Colonic mucosa (tissue), 4 donors: ENCODE results near the gene SUSD5. TPM values are rescaled to one million over a fixed set of nuclear protein-coding genes. Genes with fewer than 3 reads are reported as not detected.

Experiments used
- DNase-seq: peaks from one replicate; pipeline ENCODE4 v3.0.0-alpha.2; 2020
- H3K27ac ChIP-seq: fragments of 200-600 bp; one replicate; pipeline ENCODE4 v1.8.0; 2021
- H3K27me3 ChIP-seq: fragments of 200-600 bp; one replicate; pipeline ENCODE4 v1.8.0; 2021
- H3K36me3 ChIP-seq: fragments of 200-600 bp; one replicate; pipeline ENCODE4 v1.8.0; 2021
- H3K4me1 ChIP-seq: fragments of 200-600 bp; one replicate; pipeline ENCODE4 v1.8.0; 2021; ENCODE audit warnings: mild to moderate bottlenecking
- H3K4me3 ChIP-seq: fragments of 200-600 bp; one replicate; pipeline ENCODE4 v1.8.0; 2021
- H3K9ac ChIP-seq, 2 donors: one replicate each; pipeline ENCODE4 v1.7.0; 2013; ENCODE audit warnings: control low read depth in 2 of 2, low read depth in 2 of 2, low read length in 2 of 2
- H3K9me3 ChIP-seq: fragments of 200-600 bp; one replicate; pipeline ENCODE4 v1.8.0; 2021
- intact Hi-C: fragments of 100-400 bp; cut with DNase I; formaldehyde crosslinking; loops from one replicate; pipeline ENCODE4 v1.14.1; 2022
- total RNA-seq, 2 donors: library from RNA; stranded (reverse); fragmentation: NEBNext Ultra II Directional in 1 of 2; extraction: Animal tissue kit (Norgen Biotek cat#: 25700) in 1 of 2; gene quantifications; one replicate each; pipeline ENCODE4 v1.2.1, GENCODE V29; 2021
- TF ChIP-seq, protein P1 (sequence below): fragments of 200-600 bp; IDR thresholded peaks from one replicate; pipeline ENCODE4 v1.8.0; 2022; ENCODE audit warnings: antibody characterized with exemption, mild to moderate bottlenecking
- donor health status: healthy.
- donor health status: DM: no; HTN: no; CAD: no.
- donor health status: DM: no; HTN: no; CAD: no.

The SUSD5 gene
- total RNA-seq, 2 donors from 2014 or later: 0.17 to 0.35 TPM

DNA sequence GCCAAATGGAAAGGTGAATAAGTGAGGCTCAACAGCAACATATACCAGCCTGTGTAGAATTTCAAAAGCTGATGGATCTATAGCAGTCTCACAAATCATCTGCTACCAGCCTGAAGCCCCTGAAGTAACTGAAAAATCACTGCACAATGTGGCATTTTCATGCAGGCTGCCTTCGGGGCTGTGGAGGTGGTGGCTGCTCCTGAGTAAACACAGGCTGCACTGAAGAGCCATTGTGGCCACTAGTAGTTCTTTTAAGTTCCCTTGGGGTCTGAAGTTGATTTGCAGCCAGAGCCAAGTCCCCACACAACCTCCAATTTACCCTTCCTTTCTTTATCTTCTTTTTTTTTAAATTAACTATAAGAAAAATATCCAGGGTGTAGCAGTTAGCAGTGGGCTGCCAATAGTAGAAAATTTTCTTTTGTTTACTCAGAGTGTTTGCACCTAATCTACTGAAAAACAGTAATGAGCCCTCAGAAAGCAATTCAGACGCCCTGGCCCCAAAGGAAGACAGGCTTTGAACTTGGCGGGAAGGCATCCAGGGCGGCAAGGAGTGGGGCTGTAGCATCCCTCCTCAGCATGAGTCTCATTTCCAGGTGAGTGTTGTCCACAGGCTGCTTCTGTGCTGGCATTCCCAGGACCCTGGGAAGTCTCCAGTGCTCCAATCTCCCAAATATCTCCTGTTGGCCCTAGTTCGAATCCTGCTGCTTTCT lies 13.3 kb upstream of the SUSD5 start:
- Histone ChIP-seq H3K4me1 (no peaks in the 10 kb centered on the region), H3K36me3 (no peaks in the 10 kb centered on the region), H3K9me3 (no peaks in the 10 kb centered on the region), H3K9ac (no peak overlapping the region), H3K4me3 (no peak overlapping the region), H3K27me3 (no peaks in the 10 kb centered on the region), H3K27ac (no peak overlapping the region)
- TF ChIP-seq, protein P1, sequence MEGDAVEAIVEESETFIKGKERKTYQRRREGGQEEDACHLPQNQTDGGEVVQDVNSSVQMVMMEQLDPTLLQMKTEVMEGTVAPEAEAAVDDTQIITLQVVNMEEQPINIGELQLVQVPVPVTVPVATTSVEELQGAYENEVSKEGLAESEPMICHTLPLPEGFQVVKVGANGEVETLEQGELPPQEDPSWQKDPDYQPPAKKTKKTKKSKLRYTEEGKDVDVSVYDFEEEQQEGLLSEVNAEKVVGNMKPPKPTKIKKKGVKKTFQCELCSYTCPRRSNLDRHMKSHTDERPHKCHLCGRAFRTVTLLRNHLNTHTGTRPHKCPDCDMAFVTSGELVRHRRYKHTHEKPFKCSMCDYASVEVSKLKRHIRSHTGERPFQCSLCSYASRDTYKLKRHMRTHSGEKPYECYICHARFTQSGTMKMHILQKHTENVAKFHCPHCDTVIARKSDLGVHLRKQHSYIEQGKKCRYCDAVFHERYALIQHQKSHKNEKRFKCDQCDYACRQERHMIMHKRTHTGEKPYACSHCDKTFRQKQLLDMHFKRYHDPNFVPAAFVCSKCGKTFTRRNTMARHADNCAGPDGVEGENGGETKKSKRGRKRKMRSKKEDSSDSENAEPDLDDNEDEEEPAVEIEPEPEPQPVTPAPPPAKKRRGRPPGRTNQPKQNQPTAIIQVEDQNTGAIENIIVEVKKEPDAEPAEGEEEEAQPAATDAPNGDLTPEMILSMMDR: no peak
- DNase-seq: no peak
- intact Hi-C loops: no loop called here

- TF ChIP-seq, protein P1: no peak
- no peak overlapping the region for H3K27ac ChIP-seq
- H3K9me3 ChIP-seq: no peaks in the 10 kb centered on the region
- no peak for DNase-seq
- H3K4me1 ChIP-seq: no peaks in the 10 kb centered on the region
- intact Hi-C loops: no loop called here
- H3K4me3 ChIP-seq: no peak overlapping the region
- H3K27me3 ChIP-seq: no peaks in the 10 kb centered on the region
- H3K36me3 ChIP-seq: no peaks in the 10 kb centered on the region
- no peak overlapping the region for H3K9ac ChIP-seq
These were observed 11.3 kb upstream of the SUSD5 start for GRCh38 chr3:33229947-33230346.

DNA sequence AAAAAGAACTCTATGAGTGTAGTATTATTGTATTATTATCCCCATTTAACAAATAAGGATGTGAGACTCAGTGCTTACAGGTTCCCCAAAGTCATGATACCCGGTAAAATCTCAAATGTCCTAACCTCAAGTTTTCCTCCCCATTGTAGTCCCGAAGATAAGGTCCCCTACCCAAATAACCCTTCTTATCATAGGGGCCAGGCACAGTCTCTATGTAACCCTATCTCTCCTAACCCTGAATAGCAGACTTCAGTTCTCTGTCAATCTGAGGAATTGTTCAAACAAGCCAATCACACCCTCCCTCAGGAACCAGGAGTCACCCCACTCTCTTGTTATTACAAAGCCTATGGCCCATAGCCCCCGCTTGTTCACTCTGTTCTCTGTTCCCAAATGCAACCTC lies 10.5 kb upstream of the SUSD5 start:
- TF ChIP-seq, protein P1: no peak
- intact Hi-C loops: no loop called here
- no peak for DNase-seq
- H3K4me1 ChIP-seq: no peaks in the 10 kb centered on the region
- H3K4me3 ChIP-seq: no peak overlapping the region
- H3K9me3 ChIP-seq: no peaks in the 10 kb centered on the region
- no peaks in the 10 kb centered on the region for H3K36me3 ChIP-seq
- H3K27ac ChIP-seq: no peak overlapping the region
- no peaks in the 10 kb centered on the region for H3K27me3 ChIP-seq
- H3K9ac ChIP-seq: no peak overlapping the region

GRCh38 chr3:33221241-33221640 lies 2.6 kb upstream of the SUSD5 start:
- intact Hi-C loops: no loop called here
- no peak overlapping the region for H3K4me3 ChIP-seq
- H3K9ac ChIP-seq: no peak overlapping the region
- TF ChIP-seq, protein P1: no peak
- no peak overlapping the region for H3K27ac ChIP-seq
- no peaks in the 10 kb centered on the region for H3K36me3 ChIP-seq
- peaks cover 24% of the 10 kb centered on the region for H3K27me3 ChIP-seq
- no peaks in the 10 kb centered on the region for H3K9me3 ChIP-seq
- H3K4me1 ChIP-seq: no peaks in the 10 kb centered on the region
- DNase-seq: no peak

DNA sequence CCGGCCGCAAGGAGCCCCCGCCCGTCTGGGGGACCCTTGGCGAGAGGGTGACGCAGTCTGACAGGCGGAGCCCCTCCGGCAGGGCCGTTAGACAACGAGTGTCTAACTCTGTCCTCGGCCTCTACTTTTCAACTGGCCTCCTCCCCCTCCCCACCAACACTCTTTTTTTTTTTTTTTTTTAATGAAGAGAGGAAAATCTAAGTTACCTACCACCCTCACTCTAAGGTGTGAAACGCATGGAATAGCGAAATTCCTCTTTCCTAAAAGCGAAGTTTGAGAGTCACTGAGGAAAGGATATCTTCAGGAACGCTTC lies 521 bp upstream of the SUSD5 start:
- no peaks in the 10 kb centered on the region for H3K36me3 ChIP-seq
- no peaks in the 10 kb centered on the region for H3K4me1 ChIP-seq
- H3K4me3 ChIP-seq: no peak overlapping the region
- H3K9me3 ChIP-seq: no peaks in the 10 kb centered on the region
- H3K9ac ChIP-seq: no peak overlapping the region
- H3K27ac ChIP-seq: no peak overlapping the region
- H3K27me3 ChIP-seq: peaks cover 24% of the 10 kb centered on the region
- DNase-seq: no peak
- intact Hi-C loops: no loop called here
- TF ChIP-seq, protein P1: no peak
